NB4 (cell line): ENCODE results near the gene MPO.

Experiments
- DNase-seq: peaks from one replicate; pipeline ENCODE4 v3.0.0; 2010; ENCODE audit warnings: low read depth
- H3K4me3 ChIP-seq: one replicate; pipeline ENCODE4 v1.5.1; 2011; ENCODE audit warnings: mild to moderate bottlenecking, low read depth, low read length, moderate library complexity
- CTCF ChIP-seq: IDR thresholded peaks from one replicate; pipeline ENCODE4 v1.5.1; 2012; ENCODE audit warnings: low read depth, low read length
- MYC ChIP-seq: IDR thresholded peaks from 2 replicates; pipeline ENCODE4 v1.6.1; 2011; ENCODE audit warnings: low read depth, low read length
- POLR2A ChIP-seq: IDR thresholded peaks from 2 replicates; pipeline ENCODE4 v1.6.1; 2011; ENCODE audit warnings: mild to moderate bottlenecking; ENCODE audit not compliant: insufficient read length; ENCODE audit errors: extremely low read depth
- TF ChIP-seq, protein P1 (sequence below): IDR thresholded peaks from 2 replicates; pipeline ENCODE4 v1.6.1; 2011; ENCODE audit warnings: low read depth, low read length

MPO gene

DNA sequence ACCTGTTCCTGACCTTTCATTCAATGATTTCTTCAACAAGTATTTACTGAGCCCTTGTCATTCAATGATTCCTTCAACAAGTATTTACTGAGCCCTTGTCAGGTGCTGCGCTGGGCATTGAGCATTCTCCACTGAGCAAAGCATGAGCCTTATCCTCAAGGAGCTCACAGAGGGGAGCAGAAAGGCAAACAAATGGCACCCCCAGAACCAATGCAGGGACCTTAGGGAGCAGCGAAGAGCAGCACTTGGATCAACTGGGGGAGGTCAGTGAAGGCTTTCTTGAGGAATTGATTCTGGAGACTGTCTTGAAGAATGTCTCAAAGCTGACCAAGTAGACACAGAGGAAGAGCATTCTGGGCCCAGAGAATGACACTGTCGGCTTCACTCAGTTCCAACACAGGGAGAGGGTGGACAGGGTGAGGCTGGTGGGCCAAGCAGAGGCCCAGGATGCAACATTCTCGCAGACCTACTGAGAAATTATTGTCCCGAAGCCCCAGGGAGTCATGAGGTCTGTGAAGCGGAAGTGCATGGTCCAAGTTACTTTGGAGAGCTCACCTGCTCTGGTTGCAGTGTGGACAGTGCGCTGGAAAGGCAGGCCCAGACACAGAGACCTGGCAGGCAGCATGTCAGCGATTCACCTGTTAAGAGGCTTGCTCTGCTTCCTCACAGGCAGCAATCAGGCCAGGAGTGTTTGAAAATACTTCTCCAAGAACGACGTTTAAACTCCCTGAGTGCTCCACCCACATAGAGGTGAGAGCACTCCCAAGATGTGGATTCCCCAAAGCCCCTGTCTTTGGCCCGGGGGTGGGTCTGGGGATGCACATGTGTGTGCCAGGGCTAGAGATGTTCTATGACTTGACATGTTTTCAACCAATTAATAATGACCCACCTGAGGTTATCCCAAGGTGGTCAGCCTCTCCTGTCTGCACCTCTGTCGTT, 3.2 kb upstream of the MPO start:
- DNase-seq = peak; percentile 84
- TF ChIP-seq POLR2A (no peak), MYC (no peak), CTCF (no peak)
- TF ChIP-seq, protein P1, sequence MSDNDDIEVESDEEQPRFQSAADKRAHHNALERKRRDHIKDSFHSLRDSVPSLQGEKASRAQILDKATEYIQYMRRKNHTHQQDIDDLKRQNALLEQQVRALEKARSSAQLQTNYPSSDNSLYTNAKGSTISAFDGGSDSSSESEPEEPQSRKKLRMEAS = no peak
- H3K4me3 ChIP-seq = peak overlapping the region; percentile 68

DNA sequence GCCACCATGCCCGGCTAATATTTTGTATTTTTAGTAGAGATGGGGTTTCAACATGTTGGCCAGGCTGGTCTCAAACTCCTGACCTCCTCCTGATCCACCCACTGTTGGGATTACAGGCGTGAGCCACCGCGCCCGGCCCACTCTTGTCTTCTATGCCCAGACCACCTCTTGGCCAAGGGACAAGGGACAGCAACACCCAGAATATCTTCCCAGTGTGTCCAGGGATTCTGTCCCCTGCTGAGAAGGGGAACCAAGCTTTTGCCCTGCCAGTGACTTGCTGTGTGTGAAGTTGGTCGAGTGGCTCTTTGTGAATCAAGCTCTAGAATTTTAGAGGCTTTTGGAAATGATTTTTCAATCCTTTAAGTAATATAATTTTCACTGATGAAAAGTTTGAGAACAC, 1.7 kb upstream of the MPO start:
- H3K4me3 ChIP-seq = peak overlapping the region; percentile 68
- DNase-seq = peak; percentile 51
- TF ChIP-seq MYC (no peak), CTCF (no peak), POLR2A (no peak)
- TF ChIP-seq, protein P1 = no peak

DNA sequence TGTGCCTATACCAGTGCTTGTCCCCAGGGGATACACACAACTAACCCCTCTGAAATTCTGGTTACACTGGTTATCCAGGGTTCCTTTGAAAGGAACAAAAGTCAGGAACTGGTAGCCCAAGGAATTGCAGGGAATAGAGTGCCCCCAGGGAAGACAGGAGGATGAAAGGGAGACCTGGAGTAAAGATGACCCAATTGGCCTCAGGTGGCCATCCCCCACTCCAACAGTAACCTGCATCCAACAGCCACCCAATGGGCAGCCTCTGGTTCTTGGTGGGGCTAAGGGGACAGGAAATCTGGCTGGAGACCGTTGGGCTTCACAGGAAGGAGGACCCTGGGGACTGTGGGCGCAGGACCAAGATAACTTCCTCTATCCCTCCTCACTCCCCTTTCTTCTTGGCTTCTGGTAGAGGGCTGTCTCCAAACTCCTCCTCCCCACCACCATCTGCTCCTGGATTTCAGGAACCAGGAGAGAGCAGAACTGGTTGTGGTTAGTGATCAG, 826 bp upstream of the MPO start:
- DNase-seq = peak; percentile 100
- TF ChIP-seq, protein P1 = peak; percentile 68
- TF ChIP-seq CTCF (no peak), POLR2A (peak; percentile 15), MYC (peak; percentile 71; the same call in 1 of the 2 replicates)
- peak overlapping the region; percentile 91 for H3K4me3 ChIP-seq

GRCh38 chr17:58279736-58280479, 827 bp downstream of the MPO start:
- no peak for TF ChIP-seq CTCF
- TF ChIP-seq MYC = peak; percentile 71
- no peak for TF ChIP-seq POLR2A
- TF ChIP-seq, protein P1 = peak; percentile 89
- H3K4me3 ChIP-seq = peak overlapping the region; percentile 91
- peak; percentile 73 for DNase-seq

GRCh38 chr17:58279016-58279711, 1.6 kb downstream of the MPO start:
- TF ChIP-seq CTCF (no peak), POLR2A (no peak), MYC (no peak)
- TF ChIP-seq, protein P1 = peak; percentile 8; the same call in 1 of the 2 replicates
- peak; percentile 66 for DNase-seq
- H3K4me3 ChIP-seq = peak overlapping the region; percentile 91
